ENCODE results near the gene ARL2.

GRCh38 chr11:65003282-65003681 is 10.7 kb upstream of the ARL2 start:
- TF ChIP-seq CTCF (conservative IDR thresholded peaks at IDR 0.05): no peak
- TF ChIP-seq ZFX (IDR thresholded peaks at IDR 0.05): no peak
